AG09319 (cell line): ENCODE measurements around the gene RTN4RL1.
"Not testable (repeated sequence)": the region's sequence is repeated elsewhere in the genome, so short reads cannot be mapped to it uniquely, and the experiment has no call there.

Experiments used
- DNase-seq: peaks from one replicate; pipeline ENCODE4 v3.0.0-alpha.2; 2010; ENCODE audit warnings: low read depth; ENCODE audit errors: extremely low read depth
- CTCF ChIP-seq: IDR thresholded peaks from 2 replicates; pipeline ENCODE4 v1.5.1; 2011; ENCODE audit warnings: low read depth, mild to moderate bottlenecking, inconsistent platforms, low read length, moderate library complexity

Gene RTN4RL1

GRCh38 chr17:1994707-1995106 lies 30.4 kb downstream of the RTN4RL1 start:
- DNase-seq = no peak
- TF ChIP-seq CTCF = no peak

GRCh38 chr17:1992541-1992940 lies 32.6 kb downstream of the RTN4RL1 start:
- TF ChIP-seq CTCF = no peak
- no peak for DNase-seq

- DNase-seq = peak; percentile 59
- TF ChIP-seq CTCF = no peak
Observed at GRCh38 chr17:1989135-1989534, 36.0 kb downstream of the RTN4RL1 start.

GRCh38 chr17:1986783-1987451 lies 38.2 kb downstream of the RTN4RL1 start:
- DNase-seq = no peak
- TF ChIP-seq CTCF = no peak

- TF ChIP-seq CTCF = no peak
- no peak for DNase-seq
Observed at GRCh38 chr17:1985686-1986085, 39.4 kb downstream of the RTN4RL1 start.

- no peak for TF ChIP-seq CTCF
- no peak for DNase-seq
Observed at GRCh38 chr17:1985093-1985492, 40.0 kb downstream of the RTN4RL1 start.

- not testable (repeated sequence) for DNase-seq
Observed at GRCh38 chr17:1982793-1983366, 42.3 kb downstream of the RTN4RL1 start.
